Upper lobe of left lung (tissue), 4 donors: ENCODE results near the gene CLCN1.

Source experiments
- CTCF ChIP-seq, 6 experiments: fragments of 450-650 bp in 4 of 6; fragments of 200-600 bp in 2 of 6; sonication (generic) in 2 of 6; IDR thresholded peaks; one replicate each; pipeline ENCODE4 v1.5.1; 2016 to 2019; ENCODE audit warnings: antibody characterized with exemption in 6 of 6
- EP300 ChIP-seq, 4 donors: sonication (generic); formaldehyde crosslinking; IDR thresholded peaks; one replicate each; pipeline ENCODE4 v1.5.1; 2017; ENCODE audit warnings: antibody characterized with exemption in 4 of 4, control low read depth in 2 of 4
- POLR2A ChIP-seq, 4 donors: fragments of 450-650 bp; IDR thresholded peaks; one replicate each; pipeline ENCODE4 v1.5.1; 2016 to 2017; ENCODE audit warnings: antibody characterized with exemption in 4 of 4, mild to moderate bottlenecking in 2 of 4
- POLR2AphosphoS5 ChIP-seq, 2 donors: sonication (generic); formaldehyde crosslinking; IDR thresholded peaks; one replicate each; pipeline ENCODE4 v1.5.1; 2017; ENCODE audit warnings: antibody characterized with exemption in 2 of 2

GRCh38 chr7:143355450-143356385 lies 39.8 kb downstream of the CLCN1 start:
- TF ChIP-seq CTCF (IDR thresholded peaks at IDR 0.05) (no peak), POLR2AphosphoS5 (IDR thresholded peaks at IDR 0.05) (no peak), EP300 (IDR thresholded peaks at IDR 0.05) (no peak), POLR2A (IDR thresholded peaks at IDR 0.05) (no peak)
